ENCODE results near the gene DEPP1.

The DEPP1 gene

DNA sequence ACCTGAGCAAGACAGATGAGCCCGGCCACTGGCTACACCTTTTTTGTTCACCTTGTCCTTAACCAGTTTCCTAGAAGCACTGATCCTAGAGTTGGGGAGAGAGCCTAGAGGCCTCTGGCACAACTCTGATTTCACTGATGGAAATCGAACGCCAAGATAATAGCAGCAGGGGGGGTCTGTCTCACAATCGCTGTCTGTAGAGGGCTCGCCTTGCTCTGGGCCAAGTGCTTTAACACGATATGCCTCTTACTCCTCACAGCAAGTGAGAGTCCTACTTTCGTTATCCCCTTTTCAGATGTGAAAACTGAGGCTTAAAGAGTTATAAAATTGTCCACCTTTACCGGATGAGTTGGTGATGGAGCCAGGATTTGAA lies 18.5 kb downstream of the DEPP1 start:
- no peak overlapping the region for H3K27ac ChIP-seq
- TF ChIP-seq, protein P1, sequence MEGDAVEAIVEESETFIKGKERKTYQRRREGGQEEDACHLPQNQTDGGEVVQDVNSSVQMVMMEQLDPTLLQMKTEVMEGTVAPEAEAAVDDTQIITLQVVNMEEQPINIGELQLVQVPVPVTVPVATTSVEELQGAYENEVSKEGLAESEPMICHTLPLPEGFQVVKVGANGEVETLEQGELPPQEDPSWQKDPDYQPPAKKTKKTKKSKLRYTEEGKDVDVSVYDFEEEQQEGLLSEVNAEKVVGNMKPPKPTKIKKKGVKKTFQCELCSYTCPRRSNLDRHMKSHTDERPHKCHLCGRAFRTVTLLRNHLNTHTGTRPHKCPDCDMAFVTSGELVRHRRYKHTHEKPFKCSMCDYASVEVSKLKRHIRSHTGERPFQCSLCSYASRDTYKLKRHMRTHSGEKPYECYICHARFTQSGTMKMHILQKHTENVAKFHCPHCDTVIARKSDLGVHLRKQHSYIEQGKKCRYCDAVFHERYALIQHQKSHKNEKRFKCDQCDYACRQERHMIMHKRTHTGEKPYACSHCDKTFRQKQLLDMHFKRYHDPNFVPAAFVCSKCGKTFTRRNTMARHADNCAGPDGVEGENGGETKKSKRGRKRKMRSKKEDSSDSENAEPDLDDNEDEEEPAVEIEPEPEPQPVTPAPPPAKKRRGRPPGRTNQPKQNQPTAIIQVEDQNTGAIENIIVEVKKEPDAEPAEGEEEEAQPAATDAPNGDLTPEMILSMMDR (IDR thresholded peaks at IDR 0.05): no peak
- TF ChIP-seq ZFX (IDR thresholded peaks at IDR 0.05; ENCODE audit: borderline replicate concordance): no peak

DNA sequence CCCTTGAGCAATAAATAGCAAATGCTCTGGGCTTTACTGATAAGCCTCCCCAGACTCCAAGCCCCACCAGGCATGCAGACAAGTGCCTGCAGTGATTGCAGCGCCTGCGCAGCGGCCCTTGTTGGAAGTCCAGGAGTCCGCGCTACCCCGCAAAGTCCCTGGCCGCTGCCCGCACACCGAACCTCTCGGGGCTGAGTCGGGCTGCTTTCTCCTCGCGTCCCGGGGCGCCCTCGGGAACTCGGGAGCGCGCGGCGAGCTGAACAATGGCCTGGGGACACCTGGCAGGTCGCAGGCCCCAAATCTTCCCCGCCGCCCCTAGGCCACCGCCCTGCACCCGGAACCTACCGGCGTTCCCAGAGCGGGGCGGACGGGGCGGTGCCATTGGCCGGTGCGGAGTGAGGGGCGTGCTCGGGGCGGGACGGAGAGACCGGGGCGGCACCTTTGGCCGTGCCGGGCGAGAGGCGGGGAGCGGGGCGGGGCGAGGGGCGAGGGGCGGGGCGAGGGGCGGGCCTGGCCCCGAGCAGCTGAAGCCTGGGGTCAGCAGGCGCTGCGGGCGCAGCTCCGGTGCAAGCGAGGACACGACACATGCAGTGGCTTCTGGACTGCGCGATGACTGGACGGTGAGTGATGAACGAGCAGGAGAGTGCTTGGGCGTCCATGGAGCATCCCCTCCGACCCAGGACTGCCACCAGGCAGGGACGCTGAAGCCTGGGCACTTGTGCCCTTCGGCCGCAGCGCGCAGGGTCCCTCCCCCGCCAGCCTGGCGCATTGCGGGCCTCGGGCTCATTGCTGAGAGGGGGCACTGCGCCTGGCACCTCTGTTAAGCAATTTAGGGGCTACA lies 19.1 kb downstream of the DEPP1 start, which contains the start of gene RASSF4:
RASSF4 (plus strand) TSS at position 556 of the 841 bp plus-strand sequence. CDS start 10,401 bp downstream, outside the sequence.
- peak within 1 kb of the TSS; percentile 37; the same call in 1 of the 2 replicates for H3K27ac ChIP-seq
- TF ChIP-seq ZFX (IDR thresholded peaks at IDR 0.05; ENCODE audit: borderline replicate concordance): no peak
- TF ChIP-seq, protein P1 (IDR thresholded peaks at IDR 0.05): no peak

DNA sequence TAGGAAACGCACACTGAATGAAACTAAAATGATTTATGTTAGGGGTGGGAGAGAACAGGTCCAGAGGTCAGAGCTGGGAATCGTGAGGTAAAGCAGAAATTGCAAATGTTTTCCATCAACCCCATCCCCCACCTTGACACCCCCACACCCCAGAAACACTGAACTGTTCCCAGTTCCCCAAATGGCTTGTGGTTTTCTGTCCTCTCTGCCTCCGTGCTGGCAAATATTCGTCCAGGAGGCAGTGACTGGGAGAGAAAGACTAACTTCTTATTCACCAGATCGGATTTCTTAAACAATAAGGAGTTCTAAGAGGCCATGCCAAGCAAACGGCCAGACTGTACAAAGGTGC lies 19.7 kb downstream of the DEPP1 start:
- peak overlapping the region; percentile 37; the same call in 1 of the 2 replicates for H3K27ac ChIP-seq
- TF ChIP-seq ZFX (IDR thresholded peaks at IDR 0.05; ENCODE audit: borderline replicate concordance): no peak
- TF ChIP-seq, protein P1 (IDR thresholded peaks at IDR 0.05): no peak

DNA sequence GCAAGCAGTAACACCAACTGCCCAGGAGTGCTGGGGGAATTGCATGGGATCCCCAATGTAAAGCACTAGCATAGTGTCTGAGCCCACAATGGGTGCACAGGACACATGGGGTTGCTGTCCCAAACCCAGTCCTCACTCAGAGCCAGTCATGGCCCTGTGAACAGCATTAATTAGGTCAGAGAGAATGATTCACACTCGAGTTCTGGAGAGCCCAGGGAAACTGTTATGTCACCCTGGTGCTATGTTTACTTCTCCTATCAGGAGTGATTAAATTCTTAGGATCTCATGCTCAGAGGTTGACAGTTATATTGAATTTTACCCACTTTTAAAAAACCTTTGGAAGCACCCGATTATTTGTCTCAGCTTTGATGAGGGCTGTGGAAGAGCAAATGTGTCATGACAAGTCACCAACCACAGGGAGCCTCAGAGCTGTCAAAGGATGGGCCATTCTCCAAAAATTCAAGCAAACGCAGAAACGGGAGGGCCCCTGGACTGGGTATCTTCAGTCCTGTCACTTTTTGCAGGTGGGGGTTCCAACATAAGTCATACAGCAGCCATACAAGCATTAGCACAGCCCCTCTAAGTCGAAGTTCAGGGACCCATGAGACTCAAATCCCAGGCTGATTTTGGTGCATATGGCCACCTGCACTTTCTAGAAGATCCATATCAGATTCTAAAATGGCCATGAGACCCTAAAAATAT lies 20.3 kb downstream of the DEPP1 start:
- no peak overlapping the region for H3K27ac ChIP-seq
- TF ChIP-seq, protein P1 (IDR thresholded peaks at IDR 0.05): no peak
- no peak for TF ChIP-seq ZFX (IDR thresholded peaks at IDR 0.05; ENCODE audit: borderline replicate concordance)

GRCh38 chr10:44956717-44957706 lies 21.6 kb downstream of the DEPP1 start:
- TF ChIP-seq, protein P1 (IDR thresholded peaks at IDR 0.05): no peak
- no peak for TF ChIP-seq ZFX (IDR thresholded peaks at IDR 0.05; ENCODE audit: borderline replicate concordance)
- H3K27ac ChIP-seq: no peak overlapping the region

- H3K27ac ChIP-seq: no peak overlapping the region
- no peak for TF ChIP-seq ZFX (IDR thresholded peaks at IDR 0.05; ENCODE audit: borderline replicate concordance)
- TF ChIP-seq, protein P1 (IDR thresholded peaks at IDR 0.05): no peak
These were observed 22.4 kb downstream of the DEPP1 start for GRCh38 chr10:44956226-44956625.

Measured in 22Rv1 (cell line).